Measurements from ENCODE around the gene HYLS1. TPM values are rescaled to one million over a fixed set of nuclear protein-coding genes. Genes with fewer than 3 reads are reported as not detected.

HYLS1 gene
- total RNA-seq, 1 donor from 2014 or later = 6.5 TPM

DNA sequence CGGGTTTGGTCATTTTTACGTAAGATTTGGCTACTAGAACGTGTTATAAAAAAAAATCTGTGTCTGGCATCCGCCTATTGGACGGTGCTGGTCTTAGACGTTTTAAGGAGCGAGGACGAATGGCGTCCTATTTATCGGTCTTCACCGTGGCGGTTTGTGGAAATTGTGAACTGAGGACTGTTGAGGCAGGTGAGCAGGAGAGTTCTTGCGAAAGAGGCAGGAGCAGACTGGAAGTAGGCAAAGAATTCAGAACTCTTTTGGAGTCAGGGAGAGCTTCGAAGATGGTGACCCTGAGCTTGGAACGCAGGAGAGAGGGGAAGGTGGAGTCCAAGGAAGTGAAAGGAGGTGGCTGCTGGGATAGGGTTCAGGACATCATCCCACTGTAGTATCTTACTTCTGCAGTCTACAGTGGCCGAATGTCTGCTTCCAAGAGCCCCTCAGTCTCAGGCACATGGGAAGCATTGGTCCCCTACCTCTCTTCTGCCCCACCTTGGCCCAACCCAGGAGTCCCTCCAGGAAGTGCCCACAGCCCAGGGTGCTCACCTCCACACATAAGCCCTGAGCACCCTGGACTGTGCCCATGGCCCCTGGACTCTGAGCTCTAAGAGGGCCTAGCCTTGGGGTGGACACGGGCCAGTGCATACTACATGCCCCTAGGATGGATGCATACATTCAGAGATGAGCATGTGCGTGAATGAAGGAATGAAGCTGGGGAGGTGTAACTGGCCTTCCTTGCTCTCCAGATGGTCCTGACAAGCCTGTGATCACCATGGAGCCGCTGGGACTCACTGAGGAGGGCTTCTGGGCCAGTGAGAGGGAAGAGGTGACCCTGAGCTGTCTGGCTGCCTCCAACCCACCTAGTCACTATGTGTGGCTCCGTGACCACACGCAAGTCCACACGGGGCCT lies 62.1 kb downstream of the HYLS1 start:
- Mint-ChIP-seq H3K4me3 (no peak overlapping the region), H3K4me1 (ENCODE audit: low read depth) (no peaks in the 10 kb centered on the region), H3K27me3 (ENCODE audit: insufficient read depth) (no peaks in the 10 kb centered on the region), H3K9me3 (no peaks in the 10 kb centered on the region), H3K27ac (no peak overlapping the region), H3K36me3 (ENCODE audit: low read depth) (no peaks in the 10 kb centered on the region)
- no peak for DNase-seq (ENCODE audit: low spot score)
- intact Hi-C loops (cut with micrococcal nuclease) = no loop called here

DNA sequence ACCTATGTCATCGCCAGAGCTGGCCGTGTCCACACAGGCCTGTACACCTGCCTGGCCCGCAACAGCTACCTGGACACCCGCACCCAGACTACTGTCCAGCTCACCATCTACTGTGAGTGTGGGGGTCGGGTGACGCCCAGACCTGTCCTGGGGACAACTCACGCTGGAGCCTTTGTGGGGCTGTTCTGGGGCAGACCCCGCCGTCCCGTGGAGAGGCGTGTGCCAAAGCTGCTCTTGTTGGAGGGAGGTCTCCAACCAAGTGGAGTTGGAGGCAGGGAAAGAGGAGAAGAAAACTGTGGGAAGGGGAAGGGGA lies 62.7 kb downstream of the HYLS1 start:
- Mint-ChIP-seq H3K27me3 (ENCODE audit: insufficient read depth) (no peaks in the 10 kb centered on the region), H3K27ac (no peak overlapping the region), H3K36me3 (ENCODE audit: low read depth) (no peaks in the 10 kb centered on the region), H3K9me3 (no peaks in the 10 kb centered on the region), H3K4me3 (no peak overlapping the region), H3K4me1 (ENCODE audit: low read depth) (no peaks in the 10 kb centered on the region)
- intact Hi-C loops (cut with micrococcal nuclease) = no loop called here
- no peak for DNase-seq (ENCODE audit: low spot score)

Other genes with a start within 250 kb of the HYLS1 start
- gene ACRV1, start 206.8 kb upstream of the HYLS1 start, total RNA-seq = not detected in 2 replicates
- gene PATE1, start 141.4 kb upstream of the HYLS1 start, total RNA-seq = not detected in 2 replicates
- gene PATE2, start 108.8 kb upstream of the HYLS1 start, total RNA-seq = 0.29 and 0.34 TPM in 2 replicates
- gene PATE3, start 99.5 kb upstream of the HYLS1 start, total RNA-seq = not detected in 2 replicates
- not detected in 2 replicates for gene PATE4, start 54.4 kb upstream of the HYLS1 start, total RNA-seq
- 16.5 and 23.6 TPM in 2 replicates for gene PUS3, start 15.5 kb downstream of the HYLS1 start, total RNA-seq
- not detected in 2 replicates for gene DDX25, start 16.8 kb downstream of the HYLS1 start, total RNA-seq
- not detected in 2 replicates for gene VSIG10L2, start 58.4 kb downstream of the HYLS1 start, total RNA-seq
- gene CDON, start 175.2 kb downstream of the HYLS1 start, total RNA-seq = 1.3 and 1.8 TPM in 2 replicates

Measured in activated T-helper 1 cell treated with anti-CD3 and anti-CD28 coated beads, Interleukin-12 subunit alpha, Interleukin-12 subunit beta, Interleukin-2, Interleukin-4 antibody, amounts not matched to agents 30 ng/mL and 10 ng/mL and 1 ng/mL, durations not matched to agents 14 hours and 24 hours and 36 hours (primary cell).